ENCODE measurements around the gene CTNNA3.
"Not testable (repeated sequence)": the region's sequence is repeated elsewhere in the genome, so short reads cannot be mapped to it uniquely, and the experiment has no call there.

Gene CTNNA3

GRCh38 chr10:67492317-67493019 is 203.5 kb downstream of the CTNNA3 start:
- no peak for DNase-seq

- DNase-seq: no peak
These were observed 207.9 kb downstream of the CTNNA3 start for GRCh38 chr10:67487906-67488619.

GRCh38 chr10:67487199-67487598 is 208.8 kb downstream of the CTNNA3 start:
- no peak for DNase-seq

- DNase-seq: no peak
These were observed 218.1 kb downstream of the CTNNA3 start for GRCh38 chr10:67477868-67478267.

- no peak for DNase-seq
These were observed 219.8 kb downstream of the CTNNA3 start for GRCh38 chr10:67476201-67476600.

GRCh38 chr10:67473850-67474633 is 222.0 kb downstream of the CTNNA3 start:
- no peak for DNase-seq

- DNase-seq: no peak
These were observed 225.0 kb downstream of the CTNNA3 start for GRCh38 chr10:67471022-67471421.

- DNase-seq: no peak
These were observed 231.7 kb downstream of the CTNNA3 start for GRCh38 chr10:67464278-67464677.

- DNase-seq: no peak
These were observed 243.1 kb downstream of the CTNNA3 start for GRCh38 chr10:67452892-67453291.

- DNase-seq: no peak
These were observed 257.2 kb downstream of the CTNNA3 start for GRCh38 chr10:67438605-67439304.

GRCh38 chr10:67433276-67433675 is 262.7 kb downstream of the CTNNA3 start:
- DNase-seq: no peak

- no peak for DNase-seq
These were observed 293.4 kb downstream of the CTNNA3 start for GRCh38 chr10:67402620-67403019.

GRCh38 chr10:67401711-67402110 is 294.3 kb downstream of the CTNNA3 start:
- DNase-seq: no peak

GRCh38 chr10:67386841-67387533 is 309.0 kb downstream of the CTNNA3 start:
- DNase-seq: not testable (repeated sequence)

GRCh38 chr10:67386260-67386659 is 309.7 kb downstream of the CTNNA3 start:
- DNase-seq: no peak

- no peak for DNase-seq
These were observed 310.4 kb downstream of the CTNNA3 start for GRCh38 chr10:67385566-67385965.

- no peak for DNase-seq
These were observed 310.9 kb downstream of the CTNNA3 start for GRCh38 chr10:67385089-67385488.

- DNase-seq: no peak
These were observed 364.7 kb downstream of the CTNNA3 start for GRCh38 chr10:67331121-67331910.

- DNase-seq: no peak
These were observed 368.1 kb downstream of the CTNNA3 start for GRCh38 chr10:67327626-67328535.

GRCh38 chr10:67319976-67320375 is 376.0 kb downstream of the CTNNA3 start:
- DNase-seq: no peak
